Loucy (cell line): ENCODE data around the gene CLECL1.
A peak's percentile ranks its signal among the peaks of the same experiment; 100 is the strongest.

ENCODE experiments used
- H2AFZ ChIP-seq: fragments of 200-600 bp; sonication (generic); 2 replicates; pipeline ENCODE4 v1.6.0; 2016; ENCODE audit warnings: antibody characterized with exemption, mild to moderate bottlenecking, low read length, moderate library complexity
- H3F3A ChIP-seq: fragments of 200-600 bp; 2 replicates; pipeline ENCODE4 v1.6.0; 2016; ENCODE audit warnings: antibody characterized with exemption, low read depth, mild to moderate bottlenecking
- H3K27me3 ChIP-seq: fragments of 200-600 bp; sonication (generic); 2 replicates; pipeline ENCODE4 v1.6.1; 2014; ENCODE audit warnings: low read length, mild to moderate bottlenecking; ENCODE audit not compliant: insufficient read depth, poor library complexity, severe bottlenecking
- H3K36me3 ChIP-seq: fragments of 200-600 bp; sonication (generic); 2 replicates; pipeline ENCODE4 v1.6.1; 2016; ENCODE audit warnings: low read length; ENCODE audit not compliant: insufficient read depth
- H3K4me1 ChIP-seq: fragments of 200-600 bp; sonication (generic); 2 replicates; pipeline ENCODE4 v1.5.1; 2014; ENCODE audit warnings: low read length, mild to moderate bottlenecking; ENCODE audit not compliant: insufficient read depth, poor library complexity, severe bottlenecking
- H3K4me2 ChIP-seq: fragments of 200-600 bp; sonication (generic); 2 replicates; pipeline ENCODE4 v1.6.0; 2014; ENCODE audit warnings: antibody characterized with exemption, low read length, low read depth, mild to moderate bottlenecking; ENCODE audit not compliant: poor library complexity, severe bottlenecking
- H3K4me3 ChIP-seq: fragments of 200-600 bp; sonication (generic); 2 replicates; pipeline ENCODE4 v1.5.1; 2014; ENCODE audit warnings: low read length, mild to moderate bottlenecking, mixed read lengths; ENCODE audit not compliant: poor library complexity, severe bottlenecking
- H3K79me2 ChIP-seq: fragments of 200-600 bp; sonication (generic); 2 replicates; pipeline ENCODE4 v1.6.1; 2014; ENCODE audit warnings: low read length; ENCODE audit not compliant: insufficient read depth
- H3K9ac ChIP-seq: fragments of 200-600 bp; sonication (generic); 2 replicates; pipeline ENCODE4 v1.6.0; 2014; ENCODE audit warnings: mild to moderate bottlenecking, low read depth, low read length, moderate library complexity; ENCODE audit not compliant: poor library complexity, severe bottlenecking
- H3K9me2 ChIP-seq: fragments of 200-600 bp; sonication (generic); replicated peaks from 2 replicates; pipeline ENCODE4 v1.6.1; 2016; ENCODE audit warnings: low read depth, low read length, mixed read lengths
- H3K9me3 ChIP-seq: fragments of 200-600 bp; sonication (generic); 2 replicates; pipeline ENCODE4 v1.6.1; 2014; ENCODE audit warnings: mild to moderate bottlenecking, antibody characterized with exemption, low read length, low read depth; ENCODE audit not compliant: insufficient read depth
- H4K20me1 ChIP-seq: fragments of 200-600 bp; sonication (generic); 2 replicates; pipeline ENCODE4 v1.6.0; 2014; ENCODE audit warnings: antibody characterized with exemption, low read length, mild to moderate bottlenecking; ENCODE audit not compliant: insufficient read depth, poor library complexity, severe bottlenecking
- EZH2phosphoT487 ChIP-seq: fragments of 200-600 bp; IDR thresholded peaks from 2 replicates; pipeline ENCODE4 v1.6.1; 2018; ENCODE audit warnings: antibody characterized with exemption, mild to moderate bottlenecking, moderate library complexity, borderline replicate concordance
- TF ChIP-seq, protein P1 (sequence below): fragments of 200-600 bp; sonication (generic); conservative IDR thresholded peaks from 2 replicates; pipeline ENCODE4 v1.5.1; 2014; ENCODE audit warnings: mild to moderate bottlenecking, antibody characterized with exemption, low read length

CLECL1 gene

DNA sequence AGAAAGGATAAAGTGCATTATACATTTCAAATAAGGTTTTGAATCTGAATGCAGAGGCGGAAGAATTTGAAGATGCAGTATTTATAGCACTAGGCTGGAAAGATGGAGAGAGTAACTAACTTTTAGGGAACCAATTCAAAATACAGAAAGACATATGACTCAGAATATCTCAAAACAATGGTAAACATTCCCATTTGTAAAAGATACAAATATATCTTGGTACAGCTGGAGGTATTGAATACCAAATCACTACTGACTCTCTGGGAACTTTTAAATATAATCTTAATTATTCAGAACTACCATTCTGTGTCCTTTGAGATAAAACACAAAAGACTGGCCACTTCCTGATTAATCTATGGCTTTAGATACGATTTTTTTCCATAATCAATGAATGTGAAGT is 22.7 kb upstream of the CLECL1 start:
- Histone ChIP-seq H3K4me3 (peak overlapping the region; percentile 38), H3K36me3 (peaks cover 38% of the 10 kb centered on the region), H4K20me1 (peaks cover 19% of the 10 kb centered on the region), H3K4me1 (peaks cover 18% of the 10 kb centered on the region), H2AFZ (no peak overlapping the region), H3K9ac (peak overlapping the region; percentile 25), H3F3A (peaks cover 3% of the 10 kb centered on the region; the same call in 1 of the 2 replicates), H3K27me3 (no peaks in the 10 kb centered on the region), H3K9me2 (no peaks in the 10 kb centered on the region), H3K9me3 (no peaks in the 10 kb centered on the region), H3K79me2 (peaks cover 82% of the 10 kb centered on the region), H3K4me2 (peak overlapping the region; percentile 98)
- no peak for TF ChIP-seq EZH2phosphoT487
- TF ChIP-seq, protein P1, sequence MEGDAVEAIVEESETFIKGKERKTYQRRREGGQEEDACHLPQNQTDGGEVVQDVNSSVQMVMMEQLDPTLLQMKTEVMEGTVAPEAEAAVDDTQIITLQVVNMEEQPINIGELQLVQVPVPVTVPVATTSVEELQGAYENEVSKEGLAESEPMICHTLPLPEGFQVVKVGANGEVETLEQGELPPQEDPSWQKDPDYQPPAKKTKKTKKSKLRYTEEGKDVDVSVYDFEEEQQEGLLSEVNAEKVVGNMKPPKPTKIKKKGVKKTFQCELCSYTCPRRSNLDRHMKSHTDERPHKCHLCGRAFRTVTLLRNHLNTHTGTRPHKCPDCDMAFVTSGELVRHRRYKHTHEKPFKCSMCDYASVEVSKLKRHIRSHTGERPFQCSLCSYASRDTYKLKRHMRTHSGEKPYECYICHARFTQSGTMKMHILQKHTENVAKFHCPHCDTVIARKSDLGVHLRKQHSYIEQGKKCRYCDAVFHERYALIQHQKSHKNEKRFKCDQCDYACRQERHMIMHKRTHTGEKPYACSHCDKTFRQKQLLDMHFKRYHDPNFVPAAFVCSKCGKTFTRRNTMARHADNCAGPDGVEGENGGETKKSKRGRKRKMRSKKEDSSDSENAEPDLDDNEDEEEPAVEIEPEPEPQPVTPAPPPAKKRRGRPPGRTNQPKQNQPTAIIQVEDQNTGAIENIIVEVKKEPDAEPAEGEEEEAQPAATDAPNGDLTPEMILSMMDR: no peak

DNA sequence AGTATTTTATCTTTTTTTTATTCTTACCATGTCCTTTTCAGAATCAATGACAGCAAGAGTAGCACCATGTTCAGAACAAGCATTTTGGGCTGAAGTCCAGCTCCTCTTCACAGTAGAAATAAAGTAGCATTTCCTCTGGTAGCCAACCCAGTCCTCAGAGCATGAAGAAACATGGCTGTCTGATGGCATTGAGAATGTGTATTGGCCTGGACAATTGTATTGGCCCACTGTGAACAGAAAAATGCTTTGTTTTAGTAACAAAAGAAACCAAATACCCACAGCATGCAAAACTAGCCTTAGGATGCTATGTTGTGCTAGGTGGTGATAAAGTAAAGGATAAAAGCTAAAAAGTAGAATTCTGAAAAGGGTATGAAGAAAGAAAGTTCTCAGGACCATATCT is 22.1 kb upstream of the CLECL1 start:
- peaks cover 21% of the 10 kb centered on the region for H3K4me1 ChIP-seq
- peak overlapping the region; percentile 38 for H3K4me3 ChIP-seq
- H3F3A ChIP-seq: peaks cover 3% of the 10 kb centered on the region; the same call in 1 of the 2 replicates
- no peak overlapping the region for H2AFZ ChIP-seq
- H3K4me2 ChIP-seq: peak overlapping the region; percentile 98
- peaks cover 38% of the 10 kb centered on the region for H3K36me3 ChIP-seq
- no peaks in the 10 kb centered on the region for H3K9me3 ChIP-seq
- H3K79me2 ChIP-seq: peaks cover 77% of the 10 kb centered on the region
- H4K20me1 ChIP-seq: peaks cover 15% of the 10 kb centered on the region
- TF ChIP-seq EZH2phosphoT487: no peak
- TF ChIP-seq, protein P1: no peak
- H3K9me2 ChIP-seq: no peaks in the 10 kb centered on the region
- H3K9ac ChIP-seq: peak overlapping the region; percentile 25
- no peaks in the 10 kb centered on the region for H3K27me3 ChIP-seq

DNA sequence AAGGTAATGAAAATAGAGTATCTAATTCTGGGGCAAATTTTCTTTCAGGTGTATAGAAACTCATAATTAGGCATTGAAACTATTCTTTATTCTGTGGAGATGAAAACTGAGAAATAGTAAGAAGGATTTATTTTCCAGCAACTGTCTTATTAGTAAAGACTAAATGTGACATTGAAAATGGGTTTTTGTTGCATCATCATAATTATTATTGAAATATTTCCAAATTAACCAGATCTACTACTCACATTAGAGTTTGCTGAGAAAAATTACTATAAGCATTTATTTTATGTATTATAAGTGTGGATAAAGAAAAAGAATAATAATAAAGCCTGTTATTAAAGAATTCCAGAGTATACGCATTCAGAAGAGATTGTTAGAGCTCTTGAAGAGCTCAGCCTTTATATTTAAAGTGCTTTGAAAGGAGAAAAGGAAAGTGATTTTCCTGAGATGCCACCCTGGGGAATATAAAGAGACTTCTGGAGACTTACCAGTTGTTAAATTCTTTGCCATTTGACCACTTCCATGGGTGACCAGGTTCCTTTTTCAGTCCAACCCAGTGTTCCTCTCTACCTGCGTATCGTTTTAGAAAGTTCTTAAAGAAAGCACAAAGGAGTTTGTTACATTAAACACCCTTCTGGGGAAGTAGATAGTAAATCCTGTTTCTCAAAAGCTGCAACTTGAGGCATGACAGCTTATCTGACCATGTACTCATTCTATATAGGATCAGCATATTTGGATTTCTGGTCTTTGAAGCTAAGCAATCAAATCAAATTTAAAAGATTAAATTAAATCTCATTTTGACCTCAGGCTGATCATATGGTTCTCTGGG is 21.4 kb upstream of the CLECL1 start:
- Histone ChIP-seq H3K27me3 (no peaks in the 10 kb centered on the region), H3K36me3 (peaks cover 38% of the 10 kb centered on the region), H3K9me2 (no peaks in the 10 kb centered on the region), H2AFZ (no peak overlapping the region), H3K9me3 (no peaks in the 10 kb centered on the region), H3K79me2 (peaks cover 70% of the 10 kb centered on the region), H3F3A (peaks cover 3% of the 10 kb centered on the region; the same call in 1 of the 2 replicates), H3K4me1 (peaks cover 18% of the 10 kb centered on the region), H3K9ac (peak overlapping the region; percentile 25), H4K20me1 (peaks cover 10% of the 10 kb centered on the region), H3K4me2 (peak overlapping the region; percentile 98), H3K4me3 (peak overlapping the region; percentile 38)
- TF ChIP-seq, protein P1: no peak
- no peak for TF ChIP-seq EZH2phosphoT487
